GM19035 (cell line): ENCODE data around the gene PRKAG1.
A peak's percentile ranks its signal among the peaks of the same experiment; 100 is the strongest.

Experiments used
- ATAC-seq: cut with Tn5 transposase; IDR thresholded peaks from one replicate; pipeline ENCODE4 v1.9.1; 2021; ENCODE audit not compliant: unreplicated experiment

Gene PRKAG1

DNA sequence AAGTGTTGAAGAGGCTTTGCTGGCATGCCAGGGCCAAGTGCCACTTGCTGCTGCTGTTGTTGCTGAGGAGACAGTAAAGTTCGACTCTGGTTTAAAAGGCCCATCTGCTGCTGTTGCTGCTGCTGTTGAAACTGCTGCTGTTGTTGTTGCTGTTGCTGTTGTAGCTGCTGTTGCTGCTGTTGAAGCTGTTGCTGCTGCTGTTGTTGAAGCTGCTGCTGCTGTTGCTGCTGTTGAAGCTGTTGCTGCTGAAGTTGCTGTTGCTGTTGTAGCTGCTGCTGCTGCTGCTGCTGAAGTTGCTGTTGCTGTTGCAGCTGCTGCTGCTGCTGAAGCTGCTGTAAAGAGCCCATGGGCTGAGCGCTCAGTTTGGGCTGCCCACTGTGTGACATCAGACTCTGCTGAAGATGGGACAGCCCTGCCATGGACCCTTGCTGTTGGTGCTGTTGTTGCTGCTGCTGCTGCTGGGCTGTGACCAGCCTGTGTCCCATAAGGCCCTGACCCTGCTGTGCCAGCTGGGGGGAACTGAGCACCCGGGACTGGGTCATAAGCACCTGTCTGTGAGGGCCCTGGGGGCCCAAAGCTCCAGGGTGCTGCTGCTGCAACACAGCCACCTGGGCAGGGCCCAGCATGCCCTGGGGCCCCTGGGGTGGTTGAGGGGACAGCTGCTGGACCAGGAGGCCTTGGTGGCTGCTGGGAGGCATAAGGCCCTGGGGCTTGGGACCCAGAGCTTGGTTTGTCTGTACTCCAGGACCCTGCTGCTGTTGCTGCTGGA, 14.3 kb upstream of the PRKAG1 start:
- no peak for ATAC-seq

DNA sequence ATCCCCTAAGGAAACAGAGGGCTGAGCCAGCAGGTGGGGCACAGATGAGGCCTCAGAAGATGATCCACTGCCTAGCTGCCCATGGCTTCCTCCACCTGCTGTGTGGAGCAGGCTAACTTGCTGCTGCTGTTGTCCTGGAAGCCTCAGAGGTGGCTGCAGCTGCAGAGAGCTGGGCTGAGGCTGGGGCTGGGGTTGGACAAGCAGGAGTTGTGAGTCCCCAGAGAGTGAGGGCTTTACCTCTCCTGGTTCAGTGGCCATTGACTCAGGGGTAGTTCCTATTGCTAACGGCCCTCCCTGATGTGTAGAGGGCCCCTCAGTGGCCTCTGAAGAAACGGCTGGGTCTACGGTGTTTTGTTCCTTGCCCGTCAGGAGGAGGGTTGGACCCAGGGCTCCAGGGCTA, 13.7 kb upstream of the PRKAG1 start:
- no peak for ATAC-seq

DNA sequence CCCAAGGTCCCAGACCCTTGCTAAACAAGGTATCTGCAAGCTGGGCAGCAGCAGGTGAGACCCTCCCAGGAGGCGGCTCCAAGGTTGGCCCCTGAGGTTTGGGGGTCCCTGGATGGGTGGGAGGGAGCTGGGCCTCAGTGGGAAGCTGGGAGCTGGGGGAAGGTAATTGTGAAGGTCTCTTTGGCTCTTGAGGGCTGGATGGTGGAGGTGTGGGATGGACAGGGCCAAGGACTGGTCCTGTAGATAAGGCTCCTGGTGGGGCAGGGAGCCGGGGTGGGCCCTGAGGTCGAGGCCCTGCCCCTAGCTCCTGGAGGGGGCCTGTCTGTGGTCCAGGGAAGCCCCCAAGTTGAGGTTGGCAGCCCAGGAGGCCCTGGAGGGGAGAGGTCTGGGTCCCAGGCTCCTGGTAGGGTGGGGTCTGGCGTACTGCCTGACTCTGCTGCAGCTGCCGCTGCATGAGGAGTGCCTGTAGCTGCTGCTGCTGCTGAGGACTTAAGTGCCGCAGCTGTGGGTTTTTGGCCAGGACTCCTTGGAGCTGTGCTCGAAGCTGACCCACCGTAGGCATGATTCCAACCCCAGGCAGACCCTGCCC, 13.1 kb upstream of the PRKAG1 start:
- ATAC-seq = no peak

DNA sequence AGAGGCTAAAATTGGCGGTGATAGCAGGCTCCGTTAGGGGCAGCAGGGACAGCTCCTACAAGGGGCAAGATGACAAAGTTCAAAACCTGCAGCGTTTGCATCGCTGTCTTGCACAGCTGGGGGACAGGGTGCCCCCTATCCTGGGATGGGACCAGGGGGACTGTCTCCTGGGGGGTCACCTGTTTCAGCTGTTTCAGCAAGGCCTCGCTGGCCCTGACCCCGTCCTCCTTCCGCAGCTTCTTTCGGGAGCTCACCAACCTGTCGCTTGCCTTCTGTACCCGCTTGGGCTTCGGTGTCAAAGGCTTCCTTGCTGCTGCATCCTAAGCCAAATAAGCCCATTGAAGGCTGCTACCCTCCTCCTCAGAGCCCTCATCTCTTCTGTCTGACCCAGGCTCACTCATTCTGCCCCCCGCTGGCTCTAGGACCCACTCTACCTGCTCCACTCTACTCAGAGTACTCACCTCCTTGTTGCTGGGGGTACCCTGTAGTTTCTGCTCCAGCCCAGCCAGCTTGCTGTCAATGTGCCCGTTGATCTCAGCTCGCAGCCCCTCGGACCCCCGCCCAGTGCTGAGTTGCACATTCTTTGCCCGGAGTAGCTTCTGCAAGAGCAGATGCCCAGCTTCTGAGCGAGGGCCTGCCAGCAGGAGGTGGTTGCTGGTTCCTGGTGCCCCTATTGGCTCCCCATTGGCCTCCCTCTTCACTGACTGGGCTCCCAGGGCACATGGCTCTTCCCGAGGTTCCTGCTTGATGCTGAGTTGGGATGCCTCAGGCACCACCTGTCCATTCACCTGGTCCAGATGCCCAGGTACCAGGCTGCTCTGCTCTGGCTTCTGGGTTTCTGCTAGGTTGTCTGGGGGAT, 12.4 kb upstream of the PRKAG1 start:
- no peak for ATAC-seq

DNA sequence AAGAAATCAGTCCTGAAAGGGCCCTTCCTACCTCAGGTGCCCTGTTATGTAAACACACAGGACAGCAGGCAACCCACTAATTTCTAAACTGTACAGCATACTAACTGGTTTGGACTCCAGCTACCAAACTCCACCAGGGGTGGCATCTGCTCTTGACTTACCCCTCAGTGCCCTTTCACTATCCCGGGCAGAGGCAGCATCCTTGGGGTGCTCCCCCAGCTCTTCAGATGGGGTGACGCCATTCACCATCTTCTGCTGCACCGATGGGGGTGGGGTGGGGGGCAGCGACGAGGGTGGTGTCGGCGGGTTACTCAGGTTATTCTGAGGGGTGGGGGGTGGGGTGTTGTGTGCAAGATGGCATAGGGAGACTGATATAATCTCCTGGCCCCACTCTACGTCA, 11.5 kb upstream of the PRKAG1 start:
- ATAC-seq = no peak

DNA sequence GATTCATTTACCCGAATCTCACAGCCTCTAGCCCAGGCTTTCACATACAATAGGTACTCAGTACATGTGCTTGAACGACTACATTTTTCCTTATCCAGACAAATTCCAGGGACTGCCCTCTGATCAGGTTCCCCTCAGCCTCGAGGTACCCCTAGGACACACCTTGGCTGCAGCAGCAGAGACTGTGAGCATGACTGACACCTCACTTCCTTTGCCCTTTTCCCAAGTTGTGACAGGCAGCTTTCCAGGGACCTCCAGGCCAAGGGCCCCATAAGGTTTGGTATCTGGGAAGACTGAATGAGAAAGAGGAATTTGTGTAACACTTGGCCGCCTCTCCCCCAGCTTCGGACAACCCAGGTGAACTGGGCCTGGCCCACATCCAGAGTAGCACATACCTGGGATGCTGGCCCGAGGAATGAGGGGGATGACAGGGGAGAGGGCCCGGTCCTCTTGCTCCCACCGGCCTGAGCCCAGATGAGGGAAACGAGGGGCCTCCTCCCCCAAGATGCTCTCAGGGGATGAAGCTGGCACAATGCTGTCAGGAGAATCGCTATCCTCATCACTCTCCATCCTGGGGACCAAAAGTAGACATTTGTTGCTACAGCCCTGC, 10.2 kb upstream of the PRKAG1 start:
- ATAC-seq = no peak

DNA sequence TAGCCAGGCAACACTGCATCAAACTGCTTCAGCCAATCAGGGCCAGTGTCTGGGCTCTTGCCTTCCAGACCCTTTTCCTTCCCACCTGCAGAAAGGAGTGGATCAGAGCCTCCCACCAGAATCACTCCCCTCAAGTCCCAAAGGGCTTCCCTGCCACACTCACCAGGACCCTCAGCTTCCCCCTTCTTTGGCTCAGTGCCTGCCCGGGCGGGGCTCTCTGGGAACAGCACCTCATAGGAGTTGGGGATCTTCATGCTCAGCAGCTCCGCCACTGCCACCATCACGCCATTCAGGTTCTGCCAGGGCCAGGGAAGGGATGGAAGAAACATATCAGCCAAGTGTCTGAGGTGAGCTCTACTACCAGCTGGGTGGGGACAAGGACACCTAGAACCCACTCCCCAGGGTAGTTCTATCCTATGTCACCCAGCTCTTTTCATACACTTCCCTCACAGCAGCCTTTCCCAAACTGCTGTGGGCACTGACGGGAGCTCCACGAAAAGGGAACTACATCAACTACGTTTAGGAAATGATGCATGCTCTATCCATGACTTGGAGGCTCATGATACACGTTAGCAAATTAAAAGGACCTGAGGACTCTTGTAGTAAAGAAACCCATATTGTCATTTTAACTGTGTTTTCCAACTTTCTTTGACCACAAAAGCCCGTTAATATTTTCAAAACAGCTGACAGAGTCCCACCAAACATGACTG, 9.4 kb upstream of the PRKAG1 start:
- ATAC-seq = no peak

DNA sequence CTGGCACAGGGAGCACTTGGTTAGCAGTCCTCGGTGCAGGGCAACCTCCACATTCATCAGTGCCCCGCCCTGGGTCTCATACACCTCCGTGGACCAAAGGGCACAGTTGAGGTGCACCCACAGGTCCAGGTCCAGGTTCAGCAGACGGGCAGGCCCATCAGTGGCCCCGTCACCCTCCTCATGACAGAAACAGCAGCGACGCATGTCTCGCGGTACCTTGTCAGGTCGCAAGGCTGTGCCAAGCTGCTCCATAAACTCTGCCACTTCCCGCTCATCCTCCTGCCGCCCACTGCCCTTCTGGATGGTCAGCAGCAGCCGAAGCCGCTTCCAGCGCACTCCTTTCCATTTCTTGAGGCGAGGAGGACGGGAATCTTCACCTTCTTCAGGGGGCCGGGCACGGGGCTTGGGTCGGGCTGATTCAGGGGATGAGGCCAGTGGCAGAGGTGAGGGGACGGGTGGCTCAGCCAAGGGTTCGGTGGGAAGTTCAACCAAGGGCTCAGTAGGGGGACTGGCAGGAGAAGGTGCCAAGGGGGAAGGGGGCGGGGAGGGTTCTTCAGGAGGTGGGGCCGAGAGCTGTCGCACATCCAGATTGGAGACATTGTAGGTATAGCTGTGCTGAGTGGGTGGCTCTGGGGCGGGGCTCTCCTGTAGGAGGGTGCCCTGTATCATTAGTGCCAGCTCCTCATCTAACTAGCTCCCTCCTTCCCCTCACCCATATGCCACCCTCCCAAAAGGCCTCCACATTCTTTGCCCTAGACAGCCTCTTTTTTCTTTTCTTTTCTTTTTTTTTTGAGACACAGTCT, 8.3 kb upstream of the PRKAG1 start:
- ATAC-seq = no peak

DNA sequence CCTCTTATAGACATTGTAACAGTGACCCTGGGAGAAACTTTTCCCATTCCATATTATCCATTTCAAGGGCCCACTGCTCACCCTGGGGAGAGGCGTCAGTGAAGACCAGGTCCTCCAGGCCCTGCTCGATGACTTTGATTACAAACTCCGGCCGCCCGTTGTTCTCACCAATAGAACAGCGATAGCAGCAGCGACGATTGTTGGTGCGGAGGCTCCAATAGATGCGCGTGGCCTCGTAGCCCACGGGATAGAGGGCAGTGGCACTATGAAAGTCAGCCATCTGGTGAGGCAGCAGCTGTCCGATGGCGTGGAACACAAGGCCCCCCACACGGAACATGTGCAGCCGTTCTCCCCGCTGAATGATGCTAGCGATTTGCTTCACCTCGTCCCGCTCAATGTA, 7.5 kb upstream of the PRKAG1 start:
- no peak for ATAC-seq

DNA sequence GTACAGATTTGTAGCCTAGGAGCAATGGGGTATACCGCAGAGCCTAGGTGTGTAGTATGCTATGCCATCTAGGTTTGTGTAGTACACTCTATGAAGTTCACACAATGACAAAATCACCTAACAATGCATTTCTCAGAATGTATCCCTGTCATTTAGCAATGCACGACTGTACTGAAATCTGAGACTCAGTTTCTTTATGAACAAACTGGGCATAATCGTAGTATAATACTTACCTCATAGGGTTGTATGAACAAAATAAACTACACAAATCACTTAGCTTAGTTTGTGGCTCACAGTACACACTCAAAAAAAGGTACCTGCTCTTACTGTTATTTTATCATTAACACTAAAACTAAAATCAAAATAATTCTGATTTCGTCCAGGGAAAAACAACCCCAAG, 6.9 kb upstream of the PRKAG1 start:
- ATAC-seq = no peak

DNA sequence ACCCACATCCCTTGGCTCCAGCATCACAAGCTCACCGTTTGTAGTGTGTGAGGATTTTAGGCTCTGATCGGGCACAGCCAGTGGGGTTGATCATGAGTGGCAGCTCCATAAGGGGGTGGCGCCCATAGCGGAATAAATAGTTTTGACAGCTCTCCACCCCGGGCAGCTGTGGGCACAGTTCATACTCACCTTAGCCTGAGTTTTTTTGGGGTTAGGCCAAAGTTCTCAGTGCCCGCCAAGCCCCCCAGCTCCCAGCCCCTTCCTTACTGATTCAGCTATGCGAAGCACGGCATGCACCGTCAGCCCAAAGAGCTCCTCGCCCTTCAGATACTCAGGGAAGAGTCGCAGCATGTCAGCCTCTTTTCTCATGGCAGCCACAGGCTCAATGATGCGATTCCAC, 6.0 kb upstream of the PRKAG1 start:
- ATAC-seq = no peak

DNA sequence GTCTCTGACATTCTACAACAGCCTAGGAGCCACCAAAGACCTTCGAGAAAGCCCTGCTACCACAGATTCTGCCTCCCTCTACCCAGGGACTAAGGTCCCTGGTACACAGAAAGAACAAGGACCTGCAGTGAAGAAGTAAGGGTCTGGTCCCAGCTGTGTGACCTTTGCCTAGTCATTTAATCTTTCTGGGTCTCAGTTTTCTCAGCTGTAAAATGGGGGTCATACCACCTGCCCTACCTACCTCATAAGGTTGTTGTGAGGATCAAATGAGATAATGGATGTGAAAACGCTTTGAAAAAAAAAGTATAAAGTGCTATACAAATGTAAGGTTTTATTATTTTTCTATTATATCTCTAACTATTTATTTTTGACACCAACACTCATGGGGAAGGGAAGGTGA, 5.2 kb upstream of the PRKAG1 start:
- no peak for ATAC-seq

DNA sequence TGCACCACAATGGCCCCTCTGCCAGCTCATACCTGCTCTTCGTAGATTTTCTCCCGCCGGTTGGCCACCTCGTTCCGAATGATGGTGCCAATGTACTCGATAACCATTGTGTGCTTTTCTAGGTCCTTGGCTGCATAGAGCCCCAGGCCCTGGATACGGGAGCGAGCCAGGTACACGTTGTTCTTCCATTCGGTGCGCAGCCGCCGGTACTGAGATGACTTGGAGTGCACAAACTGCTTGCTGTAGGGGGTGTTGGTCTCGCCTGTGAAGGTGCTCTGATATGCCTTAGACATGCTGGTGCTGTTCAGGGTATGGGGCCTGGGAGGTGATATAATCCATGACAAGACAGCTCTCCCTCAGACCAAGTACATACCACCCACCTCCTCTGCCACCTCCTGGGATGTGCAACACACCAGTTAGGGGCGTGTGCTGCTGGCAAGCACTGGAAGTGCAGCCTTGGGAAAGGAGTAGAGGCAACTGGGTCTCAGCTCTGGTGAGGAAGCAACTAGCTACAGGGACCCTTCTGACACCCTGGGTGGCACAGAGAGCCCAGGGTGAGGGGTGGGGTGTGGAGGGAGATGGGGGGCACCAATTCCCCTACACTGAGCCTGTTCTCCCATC, 4.1 kb upstream of the PRKAG1 start:
- no peak for ATAC-seq

DNA sequence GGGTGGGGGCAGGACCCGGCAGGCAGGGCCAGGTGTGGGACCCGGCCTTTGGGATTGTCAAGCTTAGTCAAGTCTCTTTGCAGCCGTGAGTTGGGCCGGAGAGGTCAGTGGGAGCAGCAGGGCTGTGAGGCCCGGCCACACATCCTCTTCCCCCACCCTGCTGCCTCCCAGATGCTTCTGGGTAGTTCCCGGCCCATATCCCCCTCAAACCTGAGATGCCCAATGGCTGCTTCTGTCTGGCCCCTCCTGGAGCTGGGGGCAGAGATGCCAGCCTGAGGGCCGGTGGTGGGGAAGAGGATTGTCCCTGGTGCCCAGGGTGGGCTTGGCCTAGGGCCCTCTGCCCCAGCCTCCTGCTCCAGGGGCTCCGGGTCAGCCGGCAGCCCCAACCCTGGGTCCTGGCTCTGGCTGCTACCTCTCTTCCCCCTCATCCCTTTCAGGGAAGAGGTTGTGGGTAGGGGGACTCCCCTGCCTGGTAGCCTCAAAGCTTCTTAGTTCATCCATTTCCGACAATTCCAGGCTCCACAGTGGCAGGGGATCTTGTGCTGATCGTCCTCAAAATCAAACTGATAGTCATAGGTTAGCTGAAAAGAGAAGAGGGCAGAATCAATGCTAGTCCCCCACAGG, 2.8 kb upstream of the PRKAG1 start:
- ATAC-seq = no peak

DNA sequence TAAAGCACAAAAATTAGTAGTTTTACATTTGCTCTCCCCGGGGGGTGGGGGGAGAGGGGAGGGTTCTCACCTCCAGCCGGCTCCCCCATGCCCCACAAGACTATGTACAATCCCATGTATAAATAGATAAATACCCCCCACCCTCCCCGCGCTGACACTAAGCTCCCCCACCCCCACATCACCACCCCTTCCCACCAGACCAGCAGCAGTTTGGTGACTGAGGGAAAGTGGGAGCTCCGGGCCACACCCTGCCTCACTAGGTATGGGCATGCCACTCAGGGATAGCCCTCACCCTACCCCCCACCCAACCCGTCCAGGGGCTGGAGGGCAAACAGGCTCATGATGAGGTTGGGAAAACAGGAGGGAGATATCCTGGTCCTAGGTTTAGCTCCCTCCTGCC, 1.9 kb upstream of the PRKAG1 start:
- no peak for ATAC-seq

DNA sequence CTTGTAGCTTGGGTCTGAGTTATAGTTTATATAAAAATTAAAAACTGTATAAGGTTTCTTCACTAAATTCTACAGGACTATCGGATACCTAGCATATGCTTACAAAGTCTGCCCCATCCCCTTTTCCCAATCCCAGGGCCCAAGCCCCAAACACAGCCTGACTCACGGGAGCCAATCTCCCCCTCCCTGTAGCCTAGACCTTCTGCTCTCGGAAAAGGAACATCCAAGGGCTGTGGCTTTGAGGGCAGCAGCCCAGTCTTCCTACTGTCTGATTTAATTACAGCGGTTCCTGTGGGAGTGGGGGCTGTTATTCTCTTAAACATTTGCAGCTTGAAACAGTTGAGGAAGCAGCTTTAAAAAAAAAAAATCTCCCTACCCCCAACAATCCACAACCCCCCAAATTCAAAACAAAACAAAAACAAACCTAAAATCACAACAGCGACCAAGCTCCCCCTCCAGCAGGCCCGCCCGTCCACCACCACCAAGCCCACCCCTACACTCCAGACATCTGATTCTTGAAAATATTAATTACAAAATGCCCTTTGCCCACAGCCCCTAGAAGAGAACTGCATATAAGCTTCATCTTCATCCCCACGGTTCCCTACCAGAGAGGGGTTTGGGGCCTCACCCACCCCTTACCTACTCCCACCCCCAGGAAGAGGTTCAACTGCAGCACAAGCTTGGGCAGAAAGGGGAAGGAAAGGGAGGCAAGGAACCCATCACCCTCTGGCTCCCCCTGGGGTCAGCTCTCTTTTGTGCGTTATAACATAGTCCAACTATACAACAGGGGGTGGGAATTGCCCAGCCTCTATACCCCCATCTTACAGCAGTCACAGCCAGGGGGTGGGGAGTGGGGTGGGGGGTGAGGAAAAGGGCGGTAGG, 1.1 kb upstream of the PRKAG1 start:
- ATAC-seq = no peak

DNA sequence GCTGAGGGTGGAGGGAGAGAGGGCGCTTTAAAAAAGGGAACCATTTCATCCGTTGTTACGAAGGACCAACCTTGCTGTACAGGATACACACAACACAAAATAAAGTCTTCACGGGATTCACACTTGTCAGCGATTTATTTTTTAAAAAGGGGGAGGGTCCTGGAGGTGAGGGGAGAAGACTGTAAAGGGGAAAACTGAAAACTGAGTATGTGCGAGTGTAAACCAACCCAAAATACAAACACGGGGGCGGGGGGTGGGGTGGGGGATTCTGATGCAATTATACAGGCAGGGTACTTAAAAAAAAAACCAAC, 499 bp upstream of the PRKAG1 start:
- peak; percentile 17 for ATAC-seq

DNA sequence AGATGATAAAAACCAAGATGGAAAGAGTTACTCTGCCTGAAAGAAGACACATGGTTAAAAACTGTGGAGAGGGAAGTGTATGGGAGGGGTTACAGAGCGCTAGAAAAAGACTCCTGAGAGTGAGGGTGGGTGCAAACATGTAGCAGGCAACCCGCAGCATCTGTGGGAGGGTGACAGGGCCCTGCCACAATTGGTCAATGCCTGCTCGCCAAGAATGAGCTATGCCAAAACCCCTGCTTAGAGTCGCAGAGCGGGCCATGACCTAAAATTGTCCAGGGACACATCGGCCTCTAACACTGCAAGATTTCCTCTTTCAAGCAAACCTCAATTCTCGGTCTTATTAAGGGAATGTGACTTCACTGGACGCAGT, 700 bp downstream of the PRKAG1 start:
- ATAC-seq = peak; percentile 11

DNA sequence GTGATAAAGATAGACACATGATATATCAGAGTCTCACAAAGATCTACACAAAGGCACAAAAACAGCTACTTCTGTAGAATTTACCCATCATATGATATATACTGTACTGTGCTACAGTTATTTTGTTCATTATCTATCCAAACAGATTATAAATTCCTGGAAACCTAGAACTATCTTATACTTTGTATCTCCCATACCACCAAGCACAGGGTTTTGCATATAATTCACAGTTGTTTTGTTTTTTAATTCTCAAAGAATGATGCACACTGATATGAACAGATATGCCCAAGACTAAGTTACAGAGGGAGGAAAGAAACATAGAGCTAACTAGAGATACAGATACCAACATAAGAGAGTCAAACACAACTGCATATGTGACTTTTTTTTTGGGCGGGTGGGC, 3.4 kb downstream of the PRKAG1 start:
- ATAC-seq = no peak
